ENCODE results near the gene PAK5. TPM values are rescaled to one million over a fixed set of nuclear protein-coding genes. Genes with fewer than 3 reads are reported as not detected.

The PAK5 gene
- total and polyA plus RNA-seq, 2 experiments from 2014 or later, result 0.06 to 0.72 TPM

DNA sequence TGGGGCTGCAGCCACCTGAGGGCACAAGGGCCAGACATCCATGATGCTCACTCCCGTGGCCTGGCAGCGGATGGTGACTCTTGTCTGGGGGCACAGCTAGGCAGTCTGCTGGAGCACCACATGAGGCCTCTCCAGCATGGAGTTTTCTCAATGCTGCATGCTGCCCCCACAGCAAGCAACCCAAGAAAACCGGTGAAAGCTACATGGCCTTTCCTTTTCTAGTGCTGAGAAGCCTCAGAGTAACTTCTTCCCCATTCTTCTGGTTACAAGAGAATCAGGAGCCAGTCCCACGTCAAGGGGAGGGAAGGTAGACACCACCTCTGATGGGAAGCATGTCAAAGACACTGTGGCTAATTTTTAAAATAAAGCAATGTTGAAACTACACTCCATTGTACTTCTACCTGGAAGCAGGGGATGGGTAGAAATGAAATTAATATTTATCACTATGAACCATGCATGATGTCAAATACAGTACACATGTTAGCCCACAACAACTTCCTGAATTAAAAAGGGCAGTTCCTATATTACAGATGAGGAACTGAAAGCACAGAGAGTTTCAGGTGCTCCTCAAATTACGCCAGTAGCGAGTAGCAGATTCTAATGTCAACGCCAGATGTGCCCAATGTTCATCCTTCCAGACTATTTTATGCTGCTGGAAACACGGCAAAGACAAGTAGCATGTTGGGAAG is 223.0 kb downstream of the PAK5 start:
- DNase-seq (ENCODE audit: low read depth in 1 of 2, low spot score in 1 of 2), result no peak
- no peaks in the 10 kb centered on the region for H3K36me3 ChIP-seq
- H3K27me3 ChIP-seq, result no peaks in the 10 kb centered on the region
- H3K9me3 ChIP-seq (ENCODE audit: low read depth), result no peaks in the 10 kb centered on the region
- no peaks in the 10 kb centered on the region for H3K4me1 ChIP-seq (ENCODE audit: low read depth)
- TF ChIP-seq CTCF (IDR thresholded peaks at IDR 0.05; ENCODE audit: low read depth, low read length), result no peak
- H3K4me3 ChIP-seq, result no peak overlapping the region
- H3K27ac ChIP-seq, result no peak overlapping the region

GRCh38 chr20:9615118-9615517 is 223.8 kb downstream of the PAK5 start:
- Histone ChIP-seq H3K36me3 (no peaks in the 10 kb centered on the region), H3K4me3 (no peak overlapping the region), H3K4me1 (ENCODE audit: low read depth) (no peaks in the 10 kb centered on the region), H3K27me3 (no peaks in the 10 kb centered on the region), H3K9me3 (ENCODE audit: low read depth) (no peaks in the 10 kb centered on the region), H3K27ac (no peak overlapping the region)
- no peak for TF ChIP-seq CTCF (IDR thresholded peaks at IDR 0.05; ENCODE audit: low read depth, low read length)
- DNase-seq (ENCODE audit: low read depth in 1 of 2, low spot score in 1 of 2), result no peak

GRCh38 chr20:9613871-9614270 is 225.0 kb downstream of the PAK5 start:
- Histone ChIP-seq H3K27me3 (no peaks in the 10 kb centered on the region), H3K4me1 (ENCODE audit: low read depth) (no peaks in the 10 kb centered on the region), H3K27ac (no peak overlapping the region), H3K9me3 (ENCODE audit: low read depth) (no peaks in the 10 kb centered on the region), H3K4me3 (no peak overlapping the region), H3K36me3 (no peaks in the 10 kb centered on the region)
- no peak for TF ChIP-seq CTCF (IDR thresholded peaks at IDR 0.05; ENCODE audit: low read depth, low read length)
- DNase-seq (ENCODE audit: low read depth in 1 of 2, low spot score in 1 of 2), result no peak

GRCh38 chr20:9611921-9612320 is 227.0 kb downstream of the PAK5 start:
- no peak overlapping the region for H3K4me3 ChIP-seq
- H3K27me3 ChIP-seq, result no peaks in the 10 kb centered on the region
- H3K4me1 ChIP-seq (ENCODE audit: low read depth), result no peaks in the 10 kb centered on the region
- no peak for TF ChIP-seq CTCF (IDR thresholded peaks at IDR 0.05; ENCODE audit: low read depth, low read length)
- no peak overlapping the region for H3K27ac ChIP-seq
- no peaks in the 10 kb centered on the region for H3K9me3 ChIP-seq (ENCODE audit: low read depth)
- H3K36me3 ChIP-seq, result no peaks in the 10 kb centered on the region
- DNase-seq (ENCODE audit: low read depth in 1 of 2, low spot score in 1 of 2), result no peak

- no peak for TF ChIP-seq CTCF (IDR thresholded peaks at IDR 0.05; ENCODE audit: low read depth, low read length)
- H3K4me3 ChIP-seq, result no peak overlapping the region
- H3K9me3 ChIP-seq (ENCODE audit: low read depth), result no peaks in the 10 kb centered on the region
- no peaks in the 10 kb centered on the region for H3K4me1 ChIP-seq (ENCODE audit: low read depth)
- no peak overlapping the region for H3K27ac ChIP-seq
- DNase-seq (ENCODE audit: low read depth in 1 of 2, low spot score in 1 of 2), result no peak
- H3K27me3 ChIP-seq, result no peaks in the 10 kb centered on the region
- no peaks in the 10 kb centered on the region for H3K36me3 ChIP-seq
Observed at GRCh38 chr20:9610665-9611064, 228.2 kb downstream of the PAK5 start.
